Astrocyte (in vitro differentiated cells and primary cell): Measurements from ENCODE around the gene RCAN3. TPM values are rescaled to one million over a fixed set of nuclear protein-coding genes. Genes with fewer than 3 reads are reported as not detected.

Experiments used
- DNase-seq: peaks from one replicate; pipeline ENCODE4 v3.0.0-alpha.2; 2010; ENCODE audit warnings: low read depth
- FAIRE-seq: peaks from 2 replicates; lab custom pipeline; 2011; peaks lifted over from hg19 to GRCh38; lab: Jason Lieb, UNC
- H2AFZ ChIP-seq: 2 replicates; pipeline ENCODE4 v1.6.0; 2012; ENCODE audit warnings: low read depth, low read length, inconsistent platforms
- H3K27ac ChIP-seq: 2 replicates; pipeline ENCODE4 v1.5.1; 2011; ENCODE audit warnings: low read depth, low read length, inconsistent platforms
- H3K27me3 ChIP-seq: 2 replicates; pipeline ENCODE4 v1.6.0; 2011; ENCODE audit warnings: low read length, inconsistent platforms; ENCODE audit not compliant: insufficient read depth
- H3K36me3 ChIP-seq: 2 replicates; pipeline ENCODE4 v1.5.1; 2011; ENCODE audit warnings: low read length, inconsistent platforms; ENCODE audit not compliant: insufficient read depth
- H3K4me1 ChIP-seq: 2 replicates; pipeline ENCODE4 v1.5.1; 2011; ENCODE audit warnings: low read length, inconsistent platforms; ENCODE audit not compliant: insufficient read depth
- H3K4me2 ChIP-seq: 2 replicates; pipeline ENCODE4 v1.6.0; 2012; ENCODE audit warnings: low read length, inconsistent platforms
- H3K4me3 ChIP-seq: 2 replicates; pipeline ENCODE4 v1.5.1; 2011; ENCODE audit warnings: low read depth, mild to moderate bottlenecking, low read length, inconsistent platforms; ENCODE audit not compliant: insufficient read depth
- H3K79me2 ChIP-seq: 2 replicates; pipeline ENCODE4 v1.6.0; 2012; ENCODE audit warnings: mild to moderate bottlenecking, low read length, inconsistent platforms; ENCODE audit not compliant: insufficient read depth
- H3K9ac ChIP-seq: 2 replicates; pipeline ENCODE4 v1.6.0; 2012; ENCODE audit warnings: mild to moderate bottlenecking, low read length, inconsistent platforms
- H3K9me3 ChIP-seq: 2 replicates; pipeline ENCODE4 v1.5.1; 2012; ENCODE audit warnings: low read depth, mild to moderate bottlenecking, low read length, inconsistent platforms; ENCODE audit not compliant: insufficient read depth
- H4K20me1 ChIP-seq: 2 replicates; pipeline ENCODE4 v1.6.0; 2012; ENCODE audit warnings: low read length, inconsistent platforms; ENCODE audit not compliant: insufficient read depth
- H3K27ac Mint-ChIP-seq: one replicate; pipeline ENCODE4 v1.8.0; 2021; ENCODE audit warnings: mild to moderate bottlenecking, mixed read lengths; ENCODE audit not compliant: unreplicated experiment
- H3K27me3 Mint-ChIP-seq: one replicate; pipeline ENCODE4 v1.8.0; 2021; ENCODE audit warnings: low read depth, mixed read lengths; ENCODE audit not compliant: unreplicated experiment
- H3K36me3 Mint-ChIP-seq: one replicate; pipeline ENCODE4 v1.8.0; 2021; ENCODE audit warnings: low read depth, mixed read lengths; ENCODE audit not compliant: unreplicated experiment
- H3K4me1 Mint-ChIP-seq: one replicate; pipeline ENCODE4 v1.8.0; 2021; ENCODE audit warnings: low read depth, mixed read lengths; ENCODE audit not compliant: unreplicated experiment
- H3K4me3 Mint-ChIP-seq: one replicate; pipeline ENCODE4 v1.8.0; 2021; ENCODE audit warnings: mild to moderate bottlenecking, moderate library complexity, mixed read lengths; ENCODE audit not compliant: unreplicated experiment
- H3K9me3 Mint-ChIP-seq: one replicate; pipeline ENCODE4 v1.8.0; 2021; ENCODE audit warnings: mild to moderate bottlenecking, mixed read lengths; ENCODE audit not compliant: unreplicated experiment
- CTCF ChIP-seq: IDR thresholded peaks from 2 replicates; pipeline ENCODE4 v1.5.1; 2011; ENCODE audit warnings: low read depth, mild to moderate bottlenecking, inconsistent platforms, low read length, moderate library complexity; ENCODE audit not compliant: insufficient read depth
- EZH2 ChIP-seq: IDR thresholded peaks from 2 replicates; pipeline ENCODE4 v1.6.1; 2012; ENCODE audit warnings: mild to moderate bottlenecking, low read length, inconsistent platforms; ENCODE audit not compliant: insufficient read depth
- total RNA-seq: library from RNA; stranded (reverse); gene quantifications from 2 replicates; pipeline ENCODE4 v1.2.1, GENCODE V29; 2021

Gene RCAN3
- total RNA-seq, 1 donor from 2014 or later: 17.7 TPM

- Histone ChIP-seq H3K27ac (no peak overlapping the region), H2AFZ (no peak overlapping the region), H3K4me2 (no peak overlapping the region), H3K9ac (no peak overlapping the region), H3K27me3 (no peaks in the 10 kb centered on the region), H3K9me3 (no peaks in the 10 kb centered on the region), H3K36me3 (no peaks in the 10 kb centered on the region), H3K4me1 (no peaks in the 10 kb centered on the region), H3K79me2 (no peaks in the 10 kb centered on the region), H3K4me3 (no peak overlapping the region), H4K20me1 (no peaks in the 10 kb centered on the region)
- FAIRE-seq (no peak), DNase-seq (no peak)
- H3K4me1 Mint-ChIP-seq: no peaks in the 10 kb centered on the region
- no peak for TF ChIP-seq CTCF
- H3K27ac Mint-ChIP-seq: no peak overlapping the region
- H3K27me3 Mint-ChIP-seq: peaks cover 11% of the 10 kb centered on the region
- no peaks in the 10 kb centered on the region for H3K36me3 Mint-ChIP-seq
- no peak overlapping the region for H3K4me3 Mint-ChIP-seq
- H3K9me3 Mint-ChIP-seq: peaks cover 2% of the 10 kb centered on the region
Measured at GRCh38 chr1:24493785-24494184, 8.9 kb upstream of the RCAN3 start.

DNA sequence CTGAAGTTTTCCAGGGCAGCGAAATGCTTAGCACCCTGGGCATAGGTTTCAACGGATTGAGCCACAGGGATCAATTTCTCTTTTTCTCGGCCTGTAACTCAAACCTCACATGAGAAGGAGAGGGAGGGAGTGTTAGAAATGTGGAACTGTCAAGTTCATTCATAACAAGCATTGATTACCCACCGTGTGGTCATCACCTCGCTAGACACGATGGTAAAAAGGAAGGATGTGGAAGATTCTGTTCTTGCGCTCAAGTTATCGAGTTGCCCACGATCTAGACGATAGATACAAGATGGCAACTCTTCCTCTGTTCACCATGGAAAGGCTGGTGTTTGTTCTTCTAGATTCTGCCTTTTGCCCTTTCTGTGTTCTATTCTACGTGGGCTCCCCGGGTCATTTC, 4.0 kb upstream of the RCAN3 start:
- no peaks in the 10 kb centered on the region for H3K9me3 ChIP-seq
- H2AFZ ChIP-seq: no peak overlapping the region
- TF ChIP-seq EZH2 (no peak), CTCF (no peak)
- H3K79me2 ChIP-seq: peaks cover 4% of the 10 kb centered on the region
- no peak overlapping the region for H3K9ac ChIP-seq
- Mint-ChIP-seq H3K4me1 (no peaks in the 10 kb centered on the region), H3K36me3 (no peaks in the 10 kb centered on the region), H3K9me3 (no peaks in the 10 kb centered on the region), H3K4me3 (no peak overlapping the region), H3K27ac (no peak overlapping the region), H3K27me3 (peaks cover 6% of the 10 kb centered on the region)
- no peak overlapping the region for H3K4me2 ChIP-seq
- H3K36me3 ChIP-seq: no peaks in the 10 kb centered on the region
- H3K4me1 ChIP-seq: peaks cover 11% of the 10 kb centered on the region
- H4K20me1 ChIP-seq: no peaks in the 10 kb centered on the region
- FAIRE-seq (no peak), DNase-seq (no peak)
- no peaks in the 10 kb centered on the region for H3K27me3 ChIP-seq
- no peak overlapping the region for H3K4me3 ChIP-seq
- H3K27ac ChIP-seq: no peak overlapping the region

DNA sequence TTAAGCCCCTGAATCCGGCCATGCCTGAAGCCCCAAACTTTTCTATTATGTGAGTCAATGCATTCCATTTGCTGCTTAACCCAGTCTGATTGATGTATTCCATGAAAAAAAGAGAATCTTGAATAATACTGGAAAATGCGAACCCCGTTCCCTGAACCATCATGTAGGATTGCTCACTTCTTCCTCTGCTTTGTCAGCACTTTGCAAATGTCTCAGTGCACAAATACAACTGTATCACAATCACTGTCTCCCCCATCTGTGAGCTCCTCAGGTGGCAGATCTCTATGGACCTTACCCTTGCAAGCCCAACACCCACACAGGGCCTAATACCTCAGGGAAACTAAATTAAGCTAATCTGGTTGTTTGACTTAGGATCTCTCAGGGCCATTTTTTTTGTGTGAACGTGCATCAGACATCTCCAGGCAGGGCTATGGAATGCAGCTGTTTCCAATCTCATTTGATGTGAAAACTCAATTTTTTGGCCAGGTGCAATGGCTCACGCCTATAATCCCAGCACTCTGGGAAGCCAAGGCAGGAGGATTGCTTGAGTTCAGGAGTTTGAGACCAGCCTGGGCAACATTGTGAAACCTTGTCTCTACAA, 2.1 kb upstream of the RCAN3 start:
- Histone ChIP-seq H3K4me3 (no peak overlapping the region), H3K36me3 (no peaks in the 10 kb centered on the region), H3K27me3 (no peaks in the 10 kb centered on the region), H3K4me2 (no peak overlapping the region), H4K20me1 (no peaks in the 10 kb centered on the region), H3K79me2 (peaks cover 4% of the 10 kb centered on the region), H3K4me1 (peaks cover 11% of the 10 kb centered on the region), H3K27ac (no peak overlapping the region), H3K9me3 (no peaks in the 10 kb centered on the region), H3K9ac (no peak overlapping the region), H2AFZ (no peak overlapping the region)
- H3K27me3 Mint-ChIP-seq: peaks cover 6% of the 10 kb centered on the region
- H3K27ac Mint-ChIP-seq: no peak overlapping the region
- no peaks in the 10 kb centered on the region for H3K9me3 Mint-ChIP-seq
- FAIRE-seq: no peak
- H3K4me3 Mint-ChIP-seq: peak overlapping the region; percentile 31
- H3K36me3 Mint-ChIP-seq: no peaks in the 10 kb centered on the region
- H3K4me1 Mint-ChIP-seq: peaks cover 2% of the 10 kb centered on the region
- no peak for DNase-seq
- TF ChIP-seq CTCF (no peak), EZH2 (no peak)
